Stimulated activated naive CD8-positive, alpha-beta T cell treated with anti-CD3 and anti-CD28 coated beads, Interleukin-15, amount 100 ng/mL, for 72 hours (primary cell): ENCODE measurements around the gene KIF1B.
"Not testable (repeated sequence)": the region's sequence is repeated elsewhere in the genome, so short reads cannot be mapped to it uniquely, and the experiment has no call there.

Experiments used
- ATAC-seq: fragments of 150-1000 bp; cut with Tn5 transposase; 2 replicates; pipeline ENCODE4 v1.10.0; 2021; ENCODE audit warnings: mild to moderate bottlenecking, moderate library complexity
- DNase-seq, 2 donors: peaks; one replicate each; pipeline ENCODE4 v3.0.0; 2021 to 2022
- H3K27ac Mint-ChIP-seq, 2 donors: one replicate each; pipeline ENCODE4 v1.8.0; 2022; ENCODE audit warnings: mild to moderate bottlenecking in 2 of 2, mixed read lengths in 2 of 2, moderate library complexity in 2 of 2
- H3K27me3 Mint-ChIP-seq: one replicate; pipeline ENCODE4 v1.8.0; 2022; ENCODE audit warnings: mixed read lengths
- H3K4me1 Mint-ChIP-seq: one replicate; pipeline ENCODE4 v1.8.0; 2022; ENCODE audit warnings: mild to moderate bottlenecking, mixed read lengths
- H3K4me3 Mint-ChIP-seq, 2 donors: one replicate each; pipeline ENCODE4 v1.8.0; 2022; ENCODE audit warnings: mild to moderate bottlenecking in 2 of 2, mixed read lengths in 2 of 2, moderate library complexity in 1 of 2
- H3K9me3 Mint-ChIP-seq, 2 donors: one replicate each; pipeline ENCODE4 v1.8.0; 2022; ENCODE audit warnings: mixed read lengths in 2 of 2

The KIF1B gene

DNA sequence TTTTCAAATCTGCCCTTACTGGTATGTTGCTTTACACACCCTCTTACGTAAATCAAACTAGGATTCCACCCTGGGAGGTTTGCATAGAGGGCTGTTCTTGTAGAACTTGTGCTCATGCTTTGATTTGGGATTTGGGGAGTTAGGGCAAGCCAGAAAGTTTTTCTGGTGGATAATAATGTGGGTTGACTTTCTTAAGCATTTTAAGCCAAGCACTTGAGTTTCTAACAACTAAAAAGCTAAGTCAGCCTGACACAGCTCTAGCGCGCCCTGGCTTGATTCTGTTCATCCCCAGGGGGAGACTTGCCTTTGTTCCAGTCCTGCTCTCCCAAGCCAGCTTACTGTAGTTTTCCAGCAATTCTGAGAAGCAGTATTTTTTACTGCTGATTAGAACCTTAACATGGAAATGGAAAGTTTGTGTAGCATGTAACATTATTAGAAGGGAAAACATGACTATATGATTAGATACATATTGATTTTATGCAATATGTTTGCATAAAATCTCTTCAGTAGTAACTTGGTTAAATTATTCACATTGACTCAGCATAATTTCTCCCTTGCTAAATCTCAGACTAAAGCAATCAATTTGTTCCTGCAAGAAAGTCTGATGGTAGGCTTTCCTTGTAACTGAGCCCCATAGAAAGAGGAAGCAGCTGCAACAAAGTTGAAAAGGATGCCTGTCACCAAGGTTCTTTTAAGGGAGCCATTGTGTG is 177.5 kb downstream of the KIF1B start:
- H3K4me1 Mint-ChIP-seq: peaks cover 11% of the 10 kb centered on the region
- ATAC-seq: no peak
- no peak overlapping the region for H3K27ac Mint-ChIP-seq
- H3K27me3 Mint-ChIP-seq: no peaks in the 10 kb centered on the region
- no peaks in the 10 kb centered on the region for H3K9me3 Mint-ChIP-seq
- no peak for DNase-seq
- no peak overlapping the region for H3K4me3 Mint-ChIP-seq

- Mint-ChIP-seq H3K9me3 (no peaks in the 10 kb centered on the region), H3K27me3 (no peaks in the 10 kb centered on the region), H3K4me1 (peaks cover 11% of the 10 kb centered on the region), H3K4me3 (no peak overlapping the region), H3K27ac (no peak overlapping the region)
- ATAC-seq: no peak
- DNase-seq: no peak
These were observed 178.0 kb downstream of the KIF1B start for GRCh38 chr1:10388387-10388715.

DNA sequence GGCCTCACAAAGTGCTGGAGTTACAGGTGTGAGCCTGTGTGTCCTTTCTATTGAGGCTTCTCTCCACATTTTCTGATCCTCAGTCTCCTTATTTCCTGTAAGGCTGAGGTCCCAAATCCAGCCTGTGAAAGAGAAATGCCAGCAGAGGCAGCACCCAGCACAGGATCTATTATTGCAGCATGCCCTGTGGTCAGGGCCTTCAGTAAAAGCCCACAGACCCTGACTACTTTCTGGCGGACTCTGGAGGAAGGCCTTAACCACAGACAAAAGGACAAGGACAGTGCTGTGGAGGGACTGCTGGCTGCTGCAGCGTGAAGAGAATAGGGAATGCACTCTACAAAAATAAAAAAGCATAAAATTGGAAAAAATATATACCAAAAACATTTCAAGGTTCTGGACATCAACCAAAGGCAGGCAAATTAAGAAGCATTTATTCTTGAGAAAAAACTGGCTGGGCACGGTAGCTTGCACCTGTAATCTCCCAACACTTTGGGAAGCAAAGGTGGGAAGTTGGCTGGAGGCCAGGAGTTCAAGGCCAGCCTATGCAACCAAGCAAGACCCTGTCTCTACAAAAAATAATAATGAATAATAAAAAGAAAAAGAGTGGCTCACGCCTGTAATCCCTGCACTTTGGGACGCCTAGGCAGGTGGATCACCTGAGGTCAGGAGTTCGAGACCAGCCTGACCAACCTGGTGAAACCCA is 179.1 kb downstream of the KIF1B start:
- ATAC-seq: no peak

GRCh38 chr1:10396870-10397269 is 186.5 kb downstream of the KIF1B start:
- no peak for ATAC-seq
- DNase-seq: no peak
- Mint-ChIP-seq H3K4me1 (peaks cover 31% of the 10 kb centered on the region), H3K9me3 (peaks cover 9 to 11% of the 10 kb centered on the region in 2 donors), H3K27ac (no peak overlapping the region), H3K4me3 (peak overlapping the region; percentile 1 to 16), H3K27me3 (no peaks in the 10 kb centered on the region)

More for the DNA sequence above, 179.1 kb downstream of the KIF1B start:
- Mint-ChIP-seq H3K4me3 (no peak overlapping the region), H3K4me1 (peaks cover 11% of the 10 kb centered on the region), H3K27ac (no peak overlapping the region), H3K27me3 (no peaks in the 10 kb centered on the region), H3K9me3 (peaks cover 9 to 10% of the 10 kb centered on the region in 2 donors)
- DNase-seq: no peak

GRCh38 chr1:10398278-10398733 is 187.9 kb downstream of the KIF1B start:
- Mint-ChIP-seq H3K4me1 (peaks cover 31% of the 10 kb centered on the region), H3K27ac (peak overlapping the region; percentile 81 to 85), H3K4me3 (peak overlapping the region; percentile 93 to 97), H3K9me3 (peaks cover 9 to 11% of the 10 kb centered on the region in 2 donors), H3K27me3 (no peaks in the 10 kb centered on the region)
- no peak for ATAC-seq
- no peak for DNase-seq

GRCh38 chr1:10398734-10399443 is 188.5 kb downstream of the KIF1B start, which contains the start of gene PGD:
Gene PGD, plus strand, starts transcription at chr1:10399064. Its CDS starts 54 bp downstream, at chr1:10399118.
- H3K27ac Mint-ChIP-seq: peak within 1 kb of the TSS; percentile 81 to 91
- H3K9me3 Mint-ChIP-seq: peaks cover 6% of the 10 kb centered on the region in 2 donors
- DNase-seq: peak; percentile 98 to 99
- peak; percentile 98 for ATAC-seq
- H3K4me1 Mint-ChIP-seq: peaks cover 35% of the 10 kb centered on the region
- H3K27me3 Mint-ChIP-seq: no peaks in the 10 kb centered on the region
- H3K4me3 Mint-ChIP-seq: peak within 1 kb of the TSS; percentile 93 to 97

- Mint-ChIP-seq H3K4me1 (peaks cover 35% of the 10 kb centered on the region), H3K4me3 (peak overlapping the region; percentile 81 to 85), H3K27me3 (no peaks in the 10 kb centered on the region), H3K9me3 (no peaks in the 10 kb centered on the region), H3K27ac (peak overlapping the region; percentile 23 to 78)
- ATAC-seq (no peak), DNase-seq (no peak)
These were observed 189.1 kb downstream of the KIF1B start for GRCh38 chr1:10399444-10399941.

DNA sequence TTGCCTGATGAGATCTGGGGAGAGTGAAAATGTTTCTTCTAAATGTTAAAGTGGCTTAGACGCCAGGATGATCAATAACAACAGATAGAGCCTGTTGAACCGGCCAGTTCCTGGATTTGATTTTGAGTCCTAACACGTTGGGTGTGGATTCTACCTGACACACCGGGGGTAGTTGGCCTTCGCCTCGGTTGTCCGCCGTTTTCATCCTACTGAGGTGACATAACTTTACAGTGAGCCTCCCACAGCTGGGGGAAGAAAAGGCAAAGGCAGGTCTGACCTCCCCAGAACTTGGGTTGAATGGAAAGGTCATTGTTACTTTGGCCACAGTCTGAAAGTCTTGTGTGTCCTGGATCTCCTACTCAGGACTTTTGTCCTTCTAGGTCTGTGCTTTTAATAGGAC is 189.6 kb downstream of the KIF1B start:
- Mint-ChIP-seq H3K9me3 (no peaks in the 10 kb centered on the region), H3K27ac (no peak overlapping the region), H3K4me3 (peak overlapping the region; percentile 81 to 85), H3K27me3 (no peaks in the 10 kb centered on the region), H3K4me1 (peaks cover 35% of the 10 kb centered on the region)
- DNase-seq: no peak
- ATAC-seq: no peak

DNA sequence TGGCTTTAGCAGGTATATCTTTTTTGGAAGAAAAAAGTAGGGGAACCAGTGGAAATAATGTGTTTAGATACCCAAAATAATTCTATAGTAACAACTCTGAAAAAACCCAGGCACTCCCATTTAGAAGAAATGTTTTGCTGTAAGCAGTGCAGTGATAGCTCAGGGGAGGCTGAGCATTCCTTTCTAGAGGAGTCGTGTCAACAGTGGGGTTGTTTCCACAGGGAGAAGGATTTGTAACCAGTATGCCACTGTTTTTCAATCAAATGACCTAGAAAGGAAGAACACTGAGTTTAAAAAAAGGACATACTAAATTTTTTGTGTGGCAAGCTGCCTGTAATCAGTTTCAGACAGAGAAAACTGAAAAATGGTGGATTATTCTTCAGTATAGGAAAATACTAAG is 190.9 kb downstream of the KIF1B start:
- DNase-seq: no peak
- no peaks in the 10 kb centered on the region for H3K9me3 Mint-ChIP-seq
- no peak overlapping the region for H3K27ac Mint-ChIP-seq
- no peak overlapping the region for H3K4me3 Mint-ChIP-seq
- ATAC-seq: no peak
- H3K4me1 Mint-ChIP-seq: peaks cover 35% of the 10 kb centered on the region
- no peaks in the 10 kb centered on the region for H3K27me3 Mint-ChIP-seq

DNA sequence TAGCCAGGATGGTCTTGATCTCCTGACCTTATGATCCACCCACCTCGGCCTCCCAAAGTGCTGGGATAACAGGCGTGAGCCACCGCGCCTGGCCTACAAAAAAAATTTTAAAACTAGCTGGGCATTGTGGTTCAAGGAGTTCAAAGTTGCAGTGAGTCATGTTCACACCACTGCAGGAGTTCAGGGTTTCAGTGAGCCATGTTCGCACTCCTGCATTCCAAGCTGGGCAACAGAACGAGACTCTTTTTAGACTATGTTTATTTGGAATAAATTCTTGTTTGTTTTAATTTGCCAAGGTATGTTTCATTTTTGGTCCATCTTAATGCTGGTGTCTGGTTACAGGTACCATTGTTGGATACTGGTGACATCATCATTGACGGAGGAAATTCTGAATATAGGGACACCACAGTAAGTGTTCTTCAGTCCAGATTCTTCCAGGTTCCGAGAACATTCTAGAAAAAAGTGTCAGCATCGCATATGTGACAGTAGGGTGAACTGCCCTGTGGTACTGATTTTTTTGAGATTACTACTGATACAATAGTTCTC is 192.4 kb downstream of the KIF1B start:
- no peak overlapping the region for H3K27ac Mint-ChIP-seq
- ATAC-seq: no peak
- H3K27me3 Mint-ChIP-seq: no peaks in the 10 kb centered on the region
- no peak overlapping the region for H3K4me3 Mint-ChIP-seq
- DNase-seq: no peak
- H3K4me1 Mint-ChIP-seq: peaks cover 34% of the 10 kb centered on the region
- H3K9me3 Mint-ChIP-seq: no peaks in the 10 kb centered on the region

- DNase-seq (no peak), ATAC-seq (no peak)
- Mint-ChIP-seq H3K4me3 (no peak overlapping the region), H3K9me3 (no peaks in the 10 kb centered on the region), H3K4me1 (peaks cover 4% of the 10 kb centered on the region), H3K27me3 (no peaks in the 10 kb centered on the region), H3K27ac (peak overlapping the region in 1 of 2 donors; percentile 9)
These were observed 196.8 kb downstream of the KIF1B start for GRCh38 chr1:10407201-10407600.

- Mint-ChIP-seq H3K4me1 (peaks cover 8% of the 10 kb centered on the region), H3K9me3 (no peaks in the 10 kb centered on the region), H3K4me3 (no peak overlapping the region), H3K27ac (peak overlapping the region; percentile 87 to 94), H3K27me3 (no peaks in the 10 kb centered on the region)
- peak; percentile 42 for ATAC-seq
- DNase-seq: no peak
These were observed 205.0 kb downstream of the KIF1B start for GRCh38 chr1:10415211-10415930.

GRCh38 chr1:10415967-10416366 is 205.6 kb downstream of the KIF1B start:
- H3K9me3 Mint-ChIP-seq, H3K4me3 Mint-ChIP-seq, ATAC-seq, H3K4me1 Mint-ChIP-seq, H3K27me3 Mint-ChIP-seq, DNase-seq: not testable (repeated sequence)
- peak overlapping the region in 1 of 2 donors; percentile 46 for H3K27ac Mint-ChIP-seq

- not testable (repeated sequence) for H3K9me3 Mint-ChIP-seq, H3K4me3 Mint-ChIP-seq, H3K4me1 Mint-ChIP-seq, DNase-seq, H3K27me3 Mint-ChIP-seq, ATAC-seq
- peak overlapping the region in 1 of 2 donors; percentile 27 for H3K27ac Mint-ChIP-seq
These were observed 208.4 kb downstream of the KIF1B start for GRCh38 chr1:10418741-10419140.

- H3K4me3 Mint-ChIP-seq: no peak overlapping the region
- no peaks in the 10 kb centered on the region for H3K27me3 Mint-ChIP-seq
- ATAC-seq (no peak), DNase-seq (no peak)
- peaks cover 8% of the 10 kb centered on the region for H3K4me1 Mint-ChIP-seq
- H3K9me3 Mint-ChIP-seq: no peaks in the 10 kb centered on the region
- peak overlapping the region; percentile 81 to 91 for H3K27ac Mint-ChIP-seq
These were observed 209.0 kb downstream of the KIF1B start for GRCh38 chr1:10419351-10419750.
